GM18526 (cell line): Measurements from ENCODE around the gene ZNF862.

Experiments used
- POLR2A ChIP-seq: IDR thresholded peaks from 3 replicates; pipeline ENCODE4 v1.6.1; 2011; ENCODE audit not compliant: insufficient read length; ENCODE audit errors: extremely low read depth

The ZNF862 gene

DNA sequence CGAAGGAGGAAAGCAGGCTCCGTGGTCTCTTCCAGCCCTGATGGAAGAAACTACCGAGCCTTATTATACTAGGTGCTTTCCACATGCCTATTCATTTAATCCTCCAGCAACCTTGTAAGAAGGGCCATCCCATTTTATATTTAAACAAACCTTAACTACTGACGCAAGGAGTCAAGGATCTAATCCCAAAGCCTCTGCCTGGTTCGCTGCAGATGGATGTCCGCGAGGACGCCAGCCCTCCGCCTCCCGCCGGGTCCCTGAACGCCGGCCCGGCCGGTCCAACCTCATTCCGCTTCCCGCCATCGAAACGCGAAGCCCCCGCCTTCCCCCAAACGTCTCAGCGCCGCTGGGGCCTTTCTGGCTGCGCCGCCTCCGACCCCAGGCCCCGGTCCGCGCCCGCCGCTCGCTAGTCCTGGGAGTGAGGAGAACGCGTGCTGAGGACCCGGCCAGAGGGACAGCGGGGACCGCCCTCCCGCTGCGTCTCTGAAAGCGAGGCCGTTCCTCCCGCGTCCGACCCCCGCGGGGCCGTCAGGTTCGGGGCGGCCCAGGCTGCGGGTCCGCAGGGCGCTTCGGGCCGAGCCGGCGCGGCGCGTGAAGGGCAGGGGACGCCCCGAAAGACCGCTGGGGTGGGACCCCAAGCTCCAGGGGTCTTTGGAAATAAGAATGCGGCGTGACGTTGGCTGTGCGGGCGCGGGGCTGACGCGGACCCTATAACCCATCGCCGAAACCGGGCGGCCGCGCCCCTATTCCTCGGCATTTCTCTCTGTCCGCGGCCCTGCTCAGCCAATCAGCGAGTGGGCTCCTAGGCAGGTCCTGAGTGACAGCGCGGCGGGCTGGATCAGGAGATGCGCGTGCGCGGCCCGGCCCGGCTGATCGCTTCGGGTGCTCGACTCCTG, 35.1 kb downstream of the ZNF862 start, which contains the start of gene ATP6V0E2:
ATP6V0E2 (plus strand) TSS at position 896 of the 896 bp plus-strand sequence. CDS start 97 bp downstream, outside the sequence.
- TF ChIP-seq POLR2A, result no peak

DNA sequence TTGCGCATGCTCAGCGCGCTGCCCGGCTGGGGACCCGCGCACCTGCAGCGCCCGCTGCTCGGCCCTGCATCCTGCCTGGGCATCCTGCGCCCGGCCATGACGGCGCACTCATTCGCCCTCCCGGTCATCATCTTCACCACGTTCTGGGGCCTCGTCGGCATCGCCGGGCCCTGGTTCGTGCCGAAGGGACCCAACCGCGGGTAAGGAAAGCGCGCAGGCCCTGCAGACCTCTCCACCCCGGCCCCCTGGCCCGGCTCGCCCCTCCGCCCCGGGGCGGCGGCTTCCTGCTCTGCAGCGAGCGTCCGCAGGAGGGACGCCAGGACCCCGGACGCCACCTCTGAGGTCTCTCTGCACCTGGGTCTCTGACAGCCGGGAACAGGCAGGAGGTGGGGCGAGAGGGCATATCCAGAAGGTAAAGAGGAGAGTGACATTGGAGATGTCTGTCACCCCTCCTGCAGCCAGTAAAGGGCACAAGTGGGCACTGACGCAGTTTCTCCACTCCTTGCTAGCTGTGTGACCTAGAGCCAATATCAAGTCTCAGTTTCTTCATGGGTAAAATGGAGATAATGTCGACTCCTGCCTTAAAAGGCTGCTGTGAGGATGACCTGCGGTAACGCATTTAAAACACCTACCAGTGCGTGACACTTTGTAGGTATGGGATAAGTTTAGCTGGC, 35.9 kb downstream of the ZNF862 start:
- peak; percentile 68 for TF ChIP-seq POLR2A

DNA sequence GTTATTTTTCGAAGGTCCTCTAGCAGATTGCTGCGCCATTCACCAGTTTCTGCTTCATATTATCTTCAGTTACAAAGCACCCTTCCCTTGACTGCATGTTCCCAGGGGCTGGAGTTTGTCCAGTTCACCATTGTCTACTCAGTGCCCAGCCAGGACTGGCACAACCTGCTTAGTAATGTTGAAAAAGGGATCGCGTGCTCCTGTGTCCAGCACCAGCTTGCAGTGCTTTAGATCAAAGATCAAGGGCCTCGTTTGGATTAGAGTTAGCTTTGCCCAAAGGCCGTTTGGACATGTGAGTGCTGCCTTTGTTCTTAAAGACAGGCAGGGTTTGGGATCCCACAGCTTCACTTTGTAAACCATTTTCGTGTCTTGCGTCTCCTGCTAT, 36.5 kb downstream of the ZNF862 start:
- TF ChIP-seq POLR2A, result no peak

DNA sequence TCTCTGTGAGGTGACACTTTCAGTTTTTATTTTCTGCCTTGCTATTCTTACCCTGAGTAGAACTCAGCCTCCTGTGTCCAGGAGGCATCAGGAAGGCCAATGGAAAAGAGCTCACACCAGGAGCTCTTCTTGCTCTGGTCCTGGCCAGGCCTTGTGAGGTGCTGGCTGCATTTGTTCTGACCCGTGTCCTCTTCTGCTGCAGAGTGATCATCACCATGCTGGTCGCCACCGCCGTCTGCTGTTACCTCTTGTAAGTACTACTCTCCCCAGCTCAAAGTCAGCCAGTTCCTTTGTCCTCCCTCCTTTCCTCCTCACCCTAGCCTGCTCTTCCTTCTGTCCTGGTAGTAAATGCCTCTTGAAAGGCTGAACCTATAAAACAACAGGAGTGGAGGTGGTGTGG, 37.2 kb downstream of the ZNF862 start:
- TF ChIP-seq POLR2A, result no peak

DNA sequence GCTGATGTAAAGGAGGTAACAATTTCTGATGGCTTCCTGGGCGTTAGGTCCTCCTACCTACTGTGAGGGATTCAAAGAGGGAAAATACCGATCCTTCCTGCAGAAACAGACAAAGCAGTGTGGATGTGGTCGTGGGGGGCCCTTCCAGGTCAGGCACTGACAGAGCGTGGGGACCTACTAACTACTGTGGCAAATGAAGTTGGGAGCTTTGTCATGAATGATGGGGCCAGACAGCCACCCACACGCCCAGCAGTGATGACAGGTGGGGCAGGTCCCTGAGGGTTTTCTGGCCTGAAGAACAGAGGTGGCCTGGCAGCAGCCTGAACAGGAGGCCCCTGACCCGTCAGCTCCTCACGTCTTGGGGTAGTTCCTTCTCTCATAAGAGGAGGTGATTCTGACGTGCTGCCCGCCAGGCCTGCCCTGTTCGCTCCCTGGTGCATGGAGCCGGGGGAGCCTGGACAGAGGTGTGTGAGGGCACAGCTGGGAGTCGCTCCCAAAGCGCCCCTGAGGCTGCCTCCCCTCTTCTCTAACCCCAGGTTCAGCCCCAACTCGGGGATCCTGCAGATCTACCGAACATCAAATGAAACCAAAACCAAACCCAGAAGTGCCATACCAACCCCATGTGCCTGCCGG, 39.8 kb downstream of the ZNF862 start:
- no peak for TF ChIP-seq POLR2A

DNA sequence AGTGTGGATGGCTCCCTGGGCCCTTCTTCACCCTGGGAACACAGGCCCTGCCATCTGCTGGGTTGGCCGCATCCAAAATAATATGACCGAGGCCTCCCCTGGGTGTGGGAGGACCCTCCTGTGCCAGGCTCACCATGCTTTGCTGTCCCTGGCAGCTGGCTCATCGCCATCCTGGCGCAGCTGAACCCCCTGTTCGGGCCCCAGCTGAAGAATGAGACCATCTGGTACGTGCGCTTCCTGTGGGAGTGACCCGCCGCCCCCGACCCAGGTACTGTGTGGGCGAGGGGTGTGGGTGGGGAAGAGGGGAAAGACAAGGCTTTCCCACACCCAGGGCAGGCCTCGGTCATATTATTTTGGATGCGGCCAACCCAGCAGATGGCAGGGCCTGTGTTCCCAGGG, 40.3 kb downstream of the ZNF862 start:
- no peak for TF ChIP-seq POLR2A

DNA sequence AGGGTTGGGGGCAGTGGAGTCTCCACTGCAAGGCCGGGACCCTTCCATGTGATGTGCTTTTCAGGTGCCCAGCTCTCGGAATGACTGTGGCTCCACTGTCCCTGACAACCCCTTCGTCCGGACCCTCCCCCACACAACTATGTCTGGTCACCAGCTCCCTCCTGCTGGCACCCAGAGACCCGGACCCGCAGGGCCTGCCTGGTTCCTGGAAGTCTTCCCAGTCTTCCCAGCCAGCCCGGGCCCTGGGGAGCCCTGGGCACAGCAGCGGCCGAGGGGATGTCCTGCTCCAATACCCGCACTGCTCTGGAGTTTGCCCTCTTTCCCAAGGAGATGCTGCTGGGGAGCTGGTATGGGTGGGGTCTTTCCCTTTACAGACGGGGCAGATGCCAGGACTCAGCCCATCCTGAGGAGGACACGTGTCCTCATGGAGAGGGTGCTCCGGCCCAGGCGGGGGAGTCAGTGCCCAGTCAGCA, 41.1 kb downstream of the ZNF862 start:
- no peak for TF ChIP-seq POLR2A

DNA sequence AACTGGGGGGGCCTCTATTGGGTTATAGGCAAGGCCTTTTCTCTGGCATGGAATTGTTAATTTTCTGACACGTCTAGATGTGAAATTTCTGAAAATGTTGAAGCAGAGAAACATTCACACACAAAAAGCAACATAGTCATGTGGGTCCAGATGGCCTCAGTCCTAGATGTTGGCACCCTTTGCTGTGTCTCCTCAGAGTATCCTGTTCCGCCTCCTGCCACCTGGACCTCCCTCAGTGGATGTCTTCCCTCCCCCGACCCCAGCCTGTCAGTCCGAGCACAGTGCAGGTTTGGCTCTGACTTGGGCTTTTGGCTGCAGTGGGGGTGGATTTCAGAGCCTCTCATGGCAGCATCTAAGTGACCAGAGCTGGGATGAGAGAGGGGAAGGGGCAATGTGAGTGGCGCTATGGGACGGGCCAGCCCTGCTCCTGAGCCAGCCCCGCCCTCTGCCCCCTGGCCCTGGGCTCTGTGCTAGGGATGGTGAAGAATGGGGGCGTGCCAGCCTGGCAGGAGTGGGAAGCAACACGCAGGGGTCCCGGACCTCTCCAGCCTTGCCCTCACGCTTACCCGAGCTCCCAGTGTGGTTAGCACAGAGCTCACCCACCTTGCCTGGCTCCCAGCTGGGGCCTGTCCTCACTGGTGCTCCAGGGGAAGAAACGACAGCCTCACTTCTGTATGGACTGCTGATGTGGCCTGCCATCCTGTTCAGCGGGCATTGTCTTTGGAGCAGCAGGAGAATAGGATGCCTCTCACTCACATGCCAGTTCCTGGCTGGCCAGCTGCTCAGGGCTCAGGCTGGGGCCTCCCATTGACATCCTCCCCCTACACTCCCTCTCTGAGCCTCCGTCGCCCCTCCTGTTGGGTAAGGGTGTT, 41.8 kb downstream of the ZNF862 start:
- TF ChIP-seq POLR2A, result no peak

DNA sequence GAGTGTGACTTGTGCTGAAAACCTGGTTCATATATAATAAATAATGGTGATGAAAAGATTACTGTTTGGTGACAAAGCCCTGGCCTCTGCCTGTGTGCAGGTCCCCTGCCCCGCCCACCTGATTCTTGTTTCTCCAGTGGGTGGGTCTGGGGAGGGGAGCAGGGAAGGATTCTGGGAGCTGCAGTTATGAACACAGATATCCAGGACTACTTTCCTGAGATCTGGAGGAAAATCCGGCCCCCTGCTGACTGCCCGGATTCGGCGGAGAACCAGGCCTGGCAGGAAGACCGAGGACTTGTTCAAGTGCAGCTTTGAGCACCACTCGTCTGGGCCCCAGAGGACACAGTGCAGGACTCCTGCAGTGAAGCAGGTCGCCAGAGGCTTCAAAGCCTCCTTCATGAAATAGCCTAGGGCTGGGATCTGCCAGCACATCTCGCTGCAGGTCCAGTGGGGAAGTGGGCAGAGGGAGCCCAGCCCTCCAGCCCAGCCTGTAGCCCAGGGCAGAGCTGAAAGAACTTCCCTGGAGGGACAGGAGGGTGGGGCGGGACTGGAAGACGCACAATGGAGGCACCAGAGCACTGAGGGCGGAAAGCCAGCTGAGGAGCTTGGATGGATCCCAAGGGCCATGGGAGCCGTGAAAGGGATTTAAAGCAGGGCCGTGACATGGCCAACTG, 42.6 kb downstream of the ZNF862 start:
- no peak for TF ChIP-seq POLR2A

DNA sequence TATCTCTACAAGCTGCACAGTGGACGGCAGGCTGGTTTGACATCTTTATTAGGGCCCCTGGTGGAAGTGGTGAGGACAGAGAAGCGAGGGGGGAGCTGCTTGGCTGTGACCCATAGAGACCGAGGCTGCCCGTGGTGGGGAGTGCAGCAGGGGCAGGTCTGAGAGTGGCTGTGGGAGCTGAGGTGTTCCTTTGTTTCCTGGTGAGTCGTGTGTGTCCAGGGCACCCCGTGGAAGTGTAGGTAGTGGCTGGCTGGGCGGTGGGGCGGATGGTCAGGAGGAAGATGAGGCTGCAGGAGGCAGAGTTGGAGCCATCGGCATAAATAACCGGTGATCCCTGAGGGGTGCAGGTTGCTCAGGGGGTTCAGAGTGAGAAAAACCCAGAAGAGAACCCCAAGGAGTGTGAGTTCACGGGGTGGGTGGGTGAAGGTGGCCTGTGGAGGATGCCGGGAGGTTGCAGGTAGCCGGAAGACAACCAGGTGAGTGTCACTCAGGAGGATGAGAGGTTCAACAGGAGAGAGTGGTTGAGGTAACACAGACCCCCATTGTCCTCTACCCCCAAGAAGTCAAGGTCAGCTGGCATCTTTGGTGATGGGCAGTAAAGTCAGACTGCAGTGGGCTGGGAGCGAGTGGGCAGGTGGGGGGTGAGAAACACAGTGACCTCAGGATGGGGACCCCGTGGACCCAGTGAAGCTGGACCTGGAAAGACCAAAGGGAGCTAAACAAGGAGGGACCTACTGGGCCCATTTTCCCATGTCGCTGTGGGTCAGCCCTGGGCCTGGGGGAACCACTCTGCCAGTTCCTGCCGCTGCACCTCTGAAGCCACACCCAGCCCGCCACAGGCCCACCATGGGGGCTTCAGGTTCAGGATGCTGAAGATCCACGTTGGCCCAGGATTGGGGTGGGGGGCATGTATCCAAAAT, 43.4 kb downstream of the ZNF862 start:
- no peak for TF ChIP-seq POLR2A

DNA sequence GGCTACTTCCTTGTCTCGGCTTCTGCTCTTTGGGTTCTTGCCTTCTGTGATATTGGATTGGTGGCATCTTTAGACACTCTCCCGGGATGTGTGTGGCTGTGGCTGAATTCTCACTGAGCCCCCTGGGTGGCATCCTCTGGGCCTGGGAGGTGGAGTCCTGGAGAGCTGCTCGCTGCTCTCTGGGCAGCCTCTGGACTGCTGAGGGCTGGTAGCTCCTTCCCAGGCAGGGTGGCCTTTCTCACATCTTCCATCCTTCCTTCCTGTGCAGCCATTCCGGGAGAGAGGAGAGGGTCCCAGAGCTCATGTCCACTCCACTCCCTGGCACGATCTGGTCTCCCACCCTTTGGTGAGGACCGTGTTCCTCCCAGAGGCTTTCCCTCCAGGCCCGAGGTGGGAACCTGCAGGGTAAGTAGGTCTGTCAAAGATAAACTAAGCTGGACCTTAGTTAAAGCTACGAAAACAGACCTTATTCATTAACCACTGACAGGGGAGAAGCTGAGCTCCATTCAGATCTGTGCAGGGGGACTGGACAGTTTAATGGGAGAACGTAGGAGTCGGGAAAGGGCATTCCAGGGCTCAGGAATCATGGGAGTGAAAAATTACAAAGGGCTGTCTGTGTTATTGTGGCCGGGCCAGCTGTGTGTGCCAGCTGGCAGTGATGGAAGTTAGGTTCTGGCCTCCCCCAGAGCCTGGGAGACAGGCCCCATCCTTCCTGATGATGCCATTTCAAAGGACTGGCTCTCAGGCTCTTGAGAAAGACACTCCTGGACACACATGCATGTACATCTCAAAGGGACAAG, 44.3 kb downstream of the ZNF862 start:
- no peak for TF ChIP-seq POLR2A

DNA sequence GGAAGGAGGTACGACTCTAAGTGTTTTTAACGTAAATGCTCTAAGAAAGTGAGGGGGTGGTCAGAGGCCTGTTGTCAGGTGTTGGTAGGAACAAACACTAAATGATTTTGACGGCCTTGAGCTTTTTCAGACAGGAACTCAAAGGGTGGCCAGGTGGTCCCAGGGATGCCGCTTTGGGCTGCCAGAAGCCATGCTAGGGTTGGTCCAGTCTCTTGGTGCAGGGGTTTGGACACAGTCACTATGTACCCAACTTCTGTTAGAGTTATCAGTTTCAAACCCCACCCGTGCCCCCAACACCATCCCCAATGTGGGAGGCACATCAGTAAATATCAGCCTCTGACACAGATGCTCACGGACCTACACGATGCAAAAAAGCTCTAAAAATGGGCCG, 44.9 kb downstream of the ZNF862 start:
- no peak for TF ChIP-seq POLR2A

DNA sequence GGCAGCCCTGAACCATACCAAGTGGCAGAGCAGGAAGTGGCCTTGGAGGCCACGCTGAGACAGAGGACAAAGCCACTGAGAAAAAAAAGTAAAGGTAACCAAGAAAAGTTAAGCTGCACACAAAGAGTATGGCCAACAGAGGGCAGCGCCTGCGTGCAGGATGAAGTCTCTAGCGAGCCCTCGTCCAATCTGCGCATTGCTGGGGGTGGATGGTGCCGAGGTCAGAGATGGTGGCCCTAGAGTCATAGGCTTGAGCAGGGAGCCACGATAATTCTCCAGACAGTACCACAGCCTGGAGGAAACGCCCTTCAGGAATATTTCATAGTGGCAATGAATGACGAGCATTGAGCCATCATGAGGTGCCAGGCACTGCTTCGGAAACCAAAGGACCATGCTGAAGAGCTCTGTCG, 45.3 kb downstream of the ZNF862 start:
- no peak for TF ChIP-seq POLR2A

DNA sequence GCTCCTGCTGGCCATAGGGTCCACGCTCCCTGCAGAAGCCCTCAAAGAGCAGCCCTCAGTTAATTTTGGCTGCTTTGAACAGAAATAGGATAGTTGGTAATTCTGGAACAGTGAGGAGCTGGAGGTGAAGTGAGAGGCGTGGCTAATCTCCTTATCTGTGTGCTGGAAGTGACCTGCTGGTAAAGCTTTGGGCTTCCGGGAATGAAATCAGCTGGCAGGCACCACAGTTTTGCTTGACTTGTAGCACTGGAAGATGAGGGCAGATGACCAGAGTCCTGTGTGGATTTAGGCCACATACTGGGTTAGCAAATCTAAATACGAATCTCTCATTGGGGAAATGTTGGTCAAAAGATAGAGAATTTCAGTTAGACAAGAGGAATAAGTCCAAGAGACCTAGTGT, 45.8 kb downstream of the ZNF862 start:
- no peak for TF ChIP-seq POLR2A
